Trophoblast cell (in vitro differentiated cells and primary cell): ENCODE data around the gene TMEM119.
"Not testable (repeated sequence)": the region's sequence is repeated elsewhere in the genome, so short reads cannot be mapped to it uniquely, and the experiment has no call there.

Experiments used
- DNase-seq, 2 donors: peaks; one replicate each; pipeline ENCODE4 v3.0.0-alpha.2; 2016
- H2AFZ ChIP-seq: 2 replicates; pipeline ENCODE4 v1.6.1; 2013; ENCODE audit warnings: low read length, moderate library complexity, mild to moderate bottlenecking; ENCODE audit not compliant: insufficient read depth, poor library complexity
- H2AK5ac ChIP-seq: 2 replicates; pipeline ENCODE4 v1.6.1; 2013; ENCODE audit warnings: mild to moderate bottlenecking, low read length
- H2BK120ac ChIP-seq: 2 replicates; pipeline ENCODE4 v1.6.1; 2013; ENCODE audit warnings: low read length, mild to moderate bottlenecking, moderate library complexity; ENCODE audit not compliant: insufficient read depth, poor library complexity
- H2BK12ac ChIP-seq: 2 replicates; pipeline ENCODE4 v1.6.1; 2013; ENCODE audit warnings: mild to moderate bottlenecking, low read length, moderate library complexity
- H2BK5ac ChIP-seq: 2 replicates; pipeline ENCODE4 v1.6.1; 2013; ENCODE audit warnings: low read length, low read depth, moderate library complexity, mild to moderate bottlenecking; ENCODE audit not compliant: poor library complexity
- H3K14ac ChIP-seq: 2 replicates; pipeline ENCODE4 v1.6.1; 2013; ENCODE audit warnings: mild to moderate bottlenecking, low read length
- H3K18ac ChIP-seq: 2 replicates; pipeline ENCODE4 v1.6.1; 2013; ENCODE audit warnings: mild to moderate bottlenecking, low read length
- H3K23ac ChIP-seq: 2 replicates; pipeline ENCODE4 v1.6.1; 2013; ENCODE audit warnings: low read length
- H3K27ac ChIP-seq: 2 replicates; pipeline ENCODE4 v1.5.1; 2013; ENCODE audit warnings: low read depth, mild to moderate bottlenecking, inconsistent platforms, low read length, moderate library complexity
- H3K27me3 ChIP-seq: 2 replicates; pipeline ENCODE4 v1.6.1; 2013; ENCODE audit warnings: inconsistent platforms, mild to moderate bottlenecking, low read length, moderate library complexity; ENCODE audit not compliant: insufficient read depth
- H3K36me3 ChIP-seq, 2 experiments: 1 replicate in 1 of 2; 2 replicates in 1 of 2; pipeline ENCODE4 v1.6.1; 2013; ENCODE audit warnings: low read length in 2 of 2, mild to moderate bottlenecking in 2 of 2, moderate library complexity in 1 of 2; ENCODE audit not compliant: insufficient read depth in 2 of 2, control insufficient read depth in 1 of 2
- H3K4ac ChIP-seq: 2 replicates; pipeline ENCODE4 v1.6.1; 2013; ENCODE audit warnings: low read depth, mild to moderate bottlenecking, low read length, moderate library complexity
- H3K4me1 ChIP-seq, 2 experiments: 1 replicate in 1 of 2; 2 replicates in 1 of 2; pipeline ENCODE4 v1.6.1; 2013; ENCODE audit warnings: low read length in 2 of 2, mild to moderate bottlenecking in 2 of 2, moderate library complexity in 1 of 2; ENCODE audit not compliant: insufficient read depth in 2 of 2, control insufficient read depth in 1 of 2
- H3K4me2 ChIP-seq: 2 replicates; pipeline ENCODE4 v1.6.1; 2013; ENCODE audit warnings: inconsistent platforms, mild to moderate bottlenecking, low read length, moderate library complexity
- H3K4me3 ChIP-seq: 2 replicates; pipeline ENCODE4 v1.5.1; 2013; ENCODE audit warnings: mild to moderate bottlenecking, low read depth, low read length, inconsistent platforms
- H3K79me1 ChIP-seq: one replicate; pipeline ENCODE4 v1.6.1; 2013; ENCODE audit warnings: low read length
- H3K79me2 ChIP-seq: 2 replicates; pipeline ENCODE4 v1.6.1; 2013; ENCODE audit warnings: low read length, mild to moderate bottlenecking; ENCODE audit not compliant: control insufficient read depth, insufficient read depth, poor library complexity
- H3K9ac ChIP-seq: 2 replicates; pipeline ENCODE4 v1.6.1; 2013; ENCODE audit warnings: mild to moderate bottlenecking, low read length
- H3K9me3 ChIP-seq: 2 replicates; pipeline ENCODE4 v1.6.1; 2013; ENCODE audit warnings: low read depth, mild to moderate bottlenecking, control low read depth, inconsistent platforms, low read length; ENCODE audit not compliant: insufficient read depth
- H4K12ac ChIP-seq: 2 replicates; pipeline ENCODE4 v1.6.1; 2013; ENCODE audit warnings: low read depth, mild to moderate bottlenecking, low read length, moderate library complexity
- H4K8ac ChIP-seq: 2 replicates; pipeline ENCODE4 v1.6.1; 2013; ENCODE audit warnings: low read depth, mild to moderate bottlenecking, low read length, moderate library complexity
- H4K91ac ChIP-seq: one replicate; pipeline ENCODE4 v1.6.1; 2013; ENCODE audit warnings: low read depth, mild to moderate bottlenecking, low read length, moderate library complexity
- WGBS: extraction: QIAGEN DNeasy Blood & Tissue Kit; methylation state at CpG from one replicate; pipeline ENCODE4 v1.1.7; 2013; ENCODE audit warnings: missing lambda C conversion rate; ENCODE audit not compliant: insufficient read length, insufficient coverage; ENCODE audit errors: extremely low coverage; 5-methylcytosine and 5-hydroxymethylcytosine counted together

The TMEM119 gene

DNA sequence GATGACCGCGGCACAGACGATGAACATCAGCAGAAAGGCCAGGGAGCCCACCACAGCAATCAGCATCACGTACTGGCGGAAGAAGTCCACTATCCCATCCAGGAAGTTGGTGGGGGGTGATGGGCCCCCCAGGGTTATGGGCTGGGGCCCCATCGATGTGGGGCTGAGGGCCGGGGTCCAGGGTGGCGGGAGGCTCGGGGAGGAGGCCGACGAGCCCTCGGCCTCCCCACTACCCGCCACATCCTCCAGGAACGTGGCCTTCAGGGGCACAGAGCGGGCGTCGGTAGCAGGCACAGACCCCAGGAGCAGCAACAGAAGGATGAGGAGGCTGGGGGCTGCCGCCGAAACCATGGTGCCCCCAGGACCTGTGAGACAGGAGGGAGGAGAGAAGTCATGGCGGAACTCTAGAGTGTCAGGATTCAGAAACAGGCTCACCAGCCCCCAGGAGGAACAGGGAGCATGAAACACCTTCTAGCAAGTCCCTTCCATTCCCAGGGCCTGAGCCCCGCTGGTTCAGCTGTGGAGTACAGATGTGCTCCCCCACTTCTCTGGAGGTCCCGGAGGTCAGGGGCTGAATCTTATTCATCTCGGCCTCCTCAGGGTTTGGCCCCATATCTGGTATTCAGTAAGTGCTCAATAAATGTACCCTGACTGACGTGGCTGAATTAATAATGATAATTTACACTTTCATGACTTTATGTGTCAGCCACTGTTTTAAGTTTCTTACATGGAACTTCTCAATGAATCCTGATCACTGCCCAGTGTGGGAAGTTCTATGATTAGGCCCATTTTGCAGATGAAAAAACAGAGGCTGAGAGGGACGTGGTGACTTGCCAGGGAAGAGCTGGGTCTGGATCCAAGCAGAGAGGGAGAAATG is 5.6 kb downstream of the TMEM119 start:
- H3K79me2 ChIP-seq = peaks cover 6% of the 10 kb centered on the region
- H3K4ac ChIP-seq = no peak overlapping the region
- H3K23ac ChIP-seq = no peak overlapping the region
- H3K18ac ChIP-seq = no peak overlapping the region
- no CpG with 5 or more reads among the region's 25 CpGs for WGBS
- peak overlapping the region; percentile 42 for H4K91ac ChIP-seq
- H2AFZ ChIP-seq = no peak overlapping the region
- H2AK5ac ChIP-seq = peak overlapping the region; percentile 78
- H4K12ac ChIP-seq = no peak overlapping the region
- no peak overlapping the region for H3K14ac ChIP-seq
- H2BK12ac ChIP-seq = peak overlapping the region; percentile 79
- no peak overlapping the region for H3K4me2 ChIP-seq
- peaks cover 18 to 30% of the 10 kb centered on the region in 2 experiments for H3K4me1 ChIP-seq
- H3K27me3 ChIP-seq = no peaks in the 10 kb centered on the region
- H3K79me1 ChIP-seq = peaks cover 36% of the 10 kb centered on the region
- H4K8ac ChIP-seq = no peak overlapping the region
- DNase-seq = no peak
- H3K36me3 ChIP-seq = peaks cover 0 to 9% of the 10 kb centered on the region in 2 experiments
- H3K4me3 ChIP-seq = no peak overlapping the region
- peaks cover 3% of the 10 kb centered on the region for H3K9me3 ChIP-seq
- H2BK5ac ChIP-seq = no peak overlapping the region
- H3K27ac ChIP-seq = no peak overlapping the region
- no peak overlapping the region for H3K9ac ChIP-seq
- H2BK120ac ChIP-seq = no peak overlapping the region

DNA sequence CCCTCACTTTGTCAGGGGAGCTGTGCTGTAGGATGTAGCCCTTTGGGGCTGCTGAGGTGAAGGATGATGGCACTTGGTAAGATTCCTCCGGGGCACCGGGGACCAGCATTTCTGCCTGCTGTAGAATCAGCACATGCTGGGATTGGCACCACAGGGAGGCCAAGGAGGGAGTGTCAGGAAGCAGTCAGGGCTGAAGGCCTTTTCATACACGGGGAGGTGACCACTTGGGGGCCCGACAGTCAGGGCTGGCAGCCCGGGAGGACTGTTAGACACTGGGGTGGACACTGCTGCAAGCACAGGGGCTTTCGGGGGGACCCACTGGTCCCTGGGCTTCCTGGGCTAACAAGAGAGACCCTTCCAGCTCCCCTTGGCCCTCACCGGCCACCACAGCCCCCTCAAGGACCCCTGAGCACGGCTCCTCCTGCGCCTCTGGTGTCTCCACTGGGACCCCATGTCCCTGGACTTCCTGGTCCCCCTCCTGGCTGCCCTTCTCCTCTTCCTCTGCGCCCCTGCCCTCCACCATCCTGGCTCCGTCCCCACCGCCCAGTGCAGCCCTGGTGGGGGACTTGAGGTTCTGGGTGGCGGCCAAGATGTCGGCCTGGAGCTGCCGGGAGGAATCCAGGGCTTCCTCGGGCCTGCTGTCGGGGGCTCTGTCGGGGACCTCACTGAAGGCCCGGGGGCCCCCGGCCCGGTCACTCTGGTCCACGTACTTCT is 6.5 kb downstream of the TMEM119 start:
- Histone ChIP-seq H3K4me3 (no peak overlapping the region), H3K23ac (no peak overlapping the region), H2BK12ac (peak overlapping the region; percentile 81), H4K12ac (no peak overlapping the region), H3K4me2 (no peak overlapping the region), H3K79me2 (peaks cover 6% of the 10 kb centered on the region), H2BK5ac (peak overlapping the region; percentile 32), H3K27ac (no peak overlapping the region), H4K8ac (no peak overlapping the region), H2AK5ac (peak overlapping the region; percentile 11), H3K9ac (no peak overlapping the region), H3K4me1 (peaks cover 11 to 22% of the 10 kb centered on the region in 2 experiments), H3K14ac (peak overlapping the region; percentile 33), H2BK120ac (peak overlapping the region; percentile 29), H4K91ac (peak overlapping the region; percentile 77), H3K18ac (no peak overlapping the region), H3K4ac (no peak overlapping the region), H2AFZ (no peak overlapping the region), H3K79me1 (peaks cover 34% of the 10 kb centered on the region), H3K36me3 (peaks cover 0 to 9% of the 10 kb centered on the region in 2 experiments), H3K9me3 (peaks cover 3% of the 10 kb centered on the region), H3K27me3 (no peaks in the 10 kb centered on the region)
- whole genome bisulfite sequencing = no CpG with 5 or more reads among the region's 22 CpGs
- no peak for DNase-seq

DNA sequence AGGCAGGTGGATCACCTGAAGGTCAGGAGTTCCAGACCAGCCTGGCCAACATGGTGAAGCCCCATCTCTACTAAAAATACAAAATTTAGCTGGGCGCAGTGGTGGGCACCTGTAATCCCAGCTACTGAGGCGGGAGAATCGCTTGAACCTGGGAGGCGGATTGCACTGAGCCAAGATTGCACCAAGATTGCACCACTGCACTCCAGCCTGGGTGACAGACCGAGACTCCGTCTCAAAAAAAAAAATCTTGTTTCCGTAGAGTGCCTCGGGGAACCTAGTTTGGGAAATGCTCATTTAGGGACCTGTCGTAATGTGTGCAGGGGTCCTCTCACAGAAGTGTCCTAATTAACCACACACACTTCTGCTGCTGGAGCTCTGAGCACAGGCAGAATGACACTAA is 7.4 kb downstream of the TMEM119 start:
- Histone ChIP-seq H4K91ac (peak overlapping the region; percentile 77), H3K4me1 (peaks cover 11 to 17% of the 10 kb centered on the region in 2 experiments), H3K79me1 (peaks cover 34% of the 10 kb centered on the region)
- H3K23ac ChIP-seq, H3K79me2 ChIP-seq, H3K4me3 ChIP-seq, H2BK120ac ChIP-seq, H3K27ac ChIP-seq, H3K9me3 ChIP-seq, H3K9ac ChIP-seq, H3K36me3 ChIP-seq, H4K12ac ChIP-seq, H3K14ac ChIP-seq, H2BK5ac ChIP-seq, H3K27me3 ChIP-seq, H4K8ac ChIP-seq, DNase-seq, H3K18ac ChIP-seq, H3K4me2 ChIP-seq, H2AFZ ChIP-seq, H3K4ac ChIP-seq, H2AK5ac ChIP-seq, H2BK12ac ChIP-seq: not testable (repeated sequence)
- no CpG with 5 or more reads among the region's 9 CpGs for WGBS

DNA sequence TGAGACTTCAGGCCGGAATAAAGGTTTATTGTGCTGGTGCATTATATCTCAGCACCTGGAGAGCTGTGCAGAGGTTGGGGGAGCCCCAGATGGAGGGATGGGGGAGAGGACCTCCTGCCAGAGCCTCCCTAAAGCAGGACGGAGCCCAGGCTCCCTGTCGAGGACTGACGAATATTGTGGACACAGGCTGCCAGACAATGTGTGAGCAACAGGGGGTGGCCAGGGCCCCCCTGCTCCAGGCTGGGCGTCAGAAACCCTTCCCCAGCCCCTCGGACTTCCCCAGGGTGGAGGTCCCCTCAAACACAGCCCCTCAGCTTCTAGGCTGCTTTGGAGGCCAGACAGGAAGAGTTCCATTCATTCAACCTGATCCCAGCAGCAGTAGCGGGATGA is 8.0 kb downstream of the TMEM119 start:
- Histone ChIP-seq H3K23ac (no peak overlapping the region), H4K12ac (no peak overlapping the region), H3K9me3 (no peaks in the 10 kb centered on the region), H2AK5ac (no peak overlapping the region), H3K4ac (peak overlapping the region; percentile 39), H3K79me2 (peaks cover 6% of the 10 kb centered on the region), H3K27me3 (no peaks in the 10 kb centered on the region), H2AFZ (no peak overlapping the region), H3K36me3 (peaks cover 0 to 9% of the 10 kb centered on the region in 2 experiments), H3K4me1 (peaks cover 11 to 17% of the 10 kb centered on the region in 2 experiments), H3K18ac (peak overlapping the region; percentile 31), H3K4me2 (no peak overlapping the region), H3K4me3 (no peak overlapping the region), H4K8ac (no peak overlapping the region), H2BK5ac (peak overlapping the region; percentile 59), H3K14ac (peak overlapping the region; percentile 61), H2BK12ac (peak overlapping the region; percentile 79), H2BK120ac (peak overlapping the region; percentile 18), H3K27ac (no peak overlapping the region), H4K91ac (peak overlapping the region; percentile 77), H3K79me1 (peaks cover 34% of the 10 kb centered on the region), H3K9ac (no peak overlapping the region)
- DNase-seq = no peak
- no CpG with 5 or more reads among the region's 7 CpGs for WGBS
